ENCODE measurements around the gene PCED1B. TPM values are rescaled to one million over a fixed set of nuclear protein-coding genes. Genes with fewer than 3 reads are reported as not detected.

Gene PCED1B
- total RNA-seq, 1 donor from 2014 or later = 7.6 TPM

DNA sequence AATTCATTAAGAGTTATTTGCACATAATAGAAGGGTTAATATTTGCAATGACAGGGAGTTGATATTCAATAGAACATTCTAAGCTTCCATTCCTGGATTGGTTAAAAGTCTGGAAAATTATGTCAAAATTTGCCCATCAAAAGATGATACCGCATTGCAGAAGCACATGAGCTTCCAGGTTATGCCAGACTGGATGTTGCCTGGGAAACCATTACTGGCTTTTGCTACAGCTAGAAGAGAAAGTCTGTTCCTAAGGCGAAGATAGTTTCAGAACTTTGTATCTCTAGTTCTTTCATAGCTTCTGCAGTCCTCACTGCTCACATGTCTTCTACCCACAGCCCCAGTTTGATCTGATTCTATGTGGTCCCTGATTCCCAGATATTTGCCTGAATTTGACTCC is 122.8 kb downstream of the PCED1B start:
- ATAC-seq (no peak), DNase-seq (no peak)
- Histone ChIP-seq H3K4me3 (no peak overlapping the region), H3K27me3 (no peaks in the 10 kb centered on the region), H3K36me3 (no peaks in the 10 kb centered on the region), H3K27ac (no peak overlapping the region), H3K4me1 (peaks cover 10% of the 10 kb centered on the region), H3K9me3 (no peaks in the 10 kb centered on the region)
- intact Hi-C loops (cut with DNase I) = no loop called here
- TF ChIP-seq, protein P1, sequence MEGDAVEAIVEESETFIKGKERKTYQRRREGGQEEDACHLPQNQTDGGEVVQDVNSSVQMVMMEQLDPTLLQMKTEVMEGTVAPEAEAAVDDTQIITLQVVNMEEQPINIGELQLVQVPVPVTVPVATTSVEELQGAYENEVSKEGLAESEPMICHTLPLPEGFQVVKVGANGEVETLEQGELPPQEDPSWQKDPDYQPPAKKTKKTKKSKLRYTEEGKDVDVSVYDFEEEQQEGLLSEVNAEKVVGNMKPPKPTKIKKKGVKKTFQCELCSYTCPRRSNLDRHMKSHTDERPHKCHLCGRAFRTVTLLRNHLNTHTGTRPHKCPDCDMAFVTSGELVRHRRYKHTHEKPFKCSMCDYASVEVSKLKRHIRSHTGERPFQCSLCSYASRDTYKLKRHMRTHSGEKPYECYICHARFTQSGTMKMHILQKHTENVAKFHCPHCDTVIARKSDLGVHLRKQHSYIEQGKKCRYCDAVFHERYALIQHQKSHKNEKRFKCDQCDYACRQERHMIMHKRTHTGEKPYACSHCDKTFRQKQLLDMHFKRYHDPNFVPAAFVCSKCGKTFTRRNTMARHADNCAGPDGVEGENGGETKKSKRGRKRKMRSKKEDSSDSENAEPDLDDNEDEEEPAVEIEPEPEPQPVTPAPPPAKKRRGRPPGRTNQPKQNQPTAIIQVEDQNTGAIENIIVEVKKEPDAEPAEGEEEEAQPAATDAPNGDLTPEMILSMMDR (IDR thresholded peaks at IDR 0.05) = no peak

- DNase-seq = no peak
- peaks cover 22% of the 10 kb centered on the region for H3K4me1 ChIP-seq
- H3K4me3 ChIP-seq = no peak overlapping the region
- no peaks in the 10 kb centered on the region for H3K9me3 ChIP-seq
- no peaks in the 10 kb centered on the region for H3K27me3 ChIP-seq
- ATAC-seq = no peak
- intact Hi-C loops (cut with DNase I) = no loop called here
- TF ChIP-seq, protein P1 (IDR thresholded peaks at IDR 0.05) = no peak
- H3K27ac ChIP-seq = no peak overlapping the region
- no peaks in the 10 kb centered on the region for H3K36me3 ChIP-seq
Observed at GRCh38 chr12:47205532-47206449, 126.4 kb downstream of the PCED1B start.

GRCh38 chr12:47206450-47207339 is 127.3 kb downstream of the PCED1B start:
- H3K36me3 ChIP-seq = no peaks in the 10 kb centered on the region
- no peaks in the 10 kb centered on the region for H3K9me3 ChIP-seq
- TF ChIP-seq, protein P1 (IDR thresholded peaks at IDR 0.05) = no peak
- no peak overlapping the region for H3K4me3 ChIP-seq
- no peaks in the 10 kb centered on the region for H3K27me3 ChIP-seq
- DNase-seq (no peak), ATAC-seq (no peak)
- intact Hi-C loops (cut with DNase I) = no loop called here
- peaks cover 22% of the 10 kb centered on the region for H3K4me1 ChIP-seq
- peak overlapping the region; percentile 39 for H3K27ac ChIP-seq

DNA sequence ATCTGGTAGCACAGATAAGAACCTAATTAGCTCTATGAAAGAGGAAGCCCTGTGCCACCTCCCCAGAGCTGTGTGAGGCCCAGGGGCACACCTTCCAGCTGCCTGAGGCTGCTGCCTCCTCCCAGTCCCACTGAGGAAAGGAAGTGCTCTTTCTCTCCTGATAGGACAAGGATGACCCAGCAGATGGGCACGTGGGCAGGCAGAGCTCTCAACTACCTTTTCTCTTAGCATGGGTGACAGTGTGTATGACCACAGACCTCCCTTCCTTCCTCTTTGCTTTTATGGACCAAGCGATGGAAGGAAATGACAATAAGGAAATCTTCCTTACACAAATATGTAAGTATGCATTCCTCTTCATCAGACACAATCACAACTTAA is 127.9 kb downstream of the PCED1B start:
- TF ChIP-seq, protein P1 (IDR thresholded peaks at IDR 0.05) = no peak
- H3K4me1 ChIP-seq = peaks cover 22% of the 10 kb centered on the region
- H3K4me3 ChIP-seq = no peak overlapping the region
- H3K27ac ChIP-seq = peak overlapping the region; percentile 39
- intact Hi-C loops (cut with DNase I) = no loop called here
- no peaks in the 10 kb centered on the region for H3K27me3 ChIP-seq
- no peaks in the 10 kb centered on the region for H3K9me3 ChIP-seq
- peak; percentile 66 for DNase-seq
- peak; percentile 92 for ATAC-seq
- H3K36me3 ChIP-seq = no peaks in the 10 kb centered on the region

DNA sequence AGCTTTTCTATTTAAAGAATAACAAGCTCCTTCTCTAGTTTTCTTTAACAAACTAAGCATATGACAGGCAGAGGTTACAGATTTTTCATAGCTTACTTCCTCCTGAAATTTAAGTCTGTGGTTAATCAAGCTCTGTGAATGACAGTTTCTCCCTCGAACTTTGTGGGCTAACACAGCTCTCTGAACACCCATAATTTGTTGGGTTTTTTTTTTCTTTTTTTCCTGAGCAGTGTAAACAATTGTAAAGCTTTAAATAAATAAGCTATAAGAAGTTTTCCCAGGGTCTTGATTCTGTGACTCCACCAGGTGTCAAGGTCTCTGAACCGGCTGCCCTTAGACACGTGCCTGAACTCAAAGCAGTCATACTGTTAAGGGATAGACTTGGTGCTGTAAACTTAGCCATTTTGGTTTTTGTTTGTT is 128.4 kb downstream of the PCED1B start:
- Histone ChIP-seq H3K4me1 (peaks cover 22% of the 10 kb centered on the region), H3K27ac (no peak overlapping the region), H3K27me3 (no peaks in the 10 kb centered on the region), H3K9me3 (no peaks in the 10 kb centered on the region), H3K4me3 (no peak overlapping the region), H3K36me3 (no peaks in the 10 kb centered on the region)
- intact Hi-C loops (cut with DNase I) = no loop called here
- ATAC-seq = no peak
- TF ChIP-seq, protein P1 (IDR thresholded peaks at IDR 0.05) = no peak
- no peak for DNase-seq
